Ovary (tissue), 3 donors: ENCODE measurements around the gene MPP2.

Experiments
- POLR2A ChIP-seq: fragments of 450-650 bp; IDR thresholded peaks from one replicate; pipeline ENCODE4 v1.6.1; 2017; ENCODE audit warnings: antibody characterized with exemption, mild to moderate bottlenecking, moderate library complexity
- TF ChIP-seq, protein P1 (sequence below), 3 donors: fragments of 450-650 bp in 2 of 3; fragments of 200-600 bp in 1 of 3; IDR thresholded peaks; one replicate each; pipeline versions ENCODE4 v1.5.1 to v1.8.0; 2016 to 2022; ENCODE audit warnings: antibody characterized with exemption in 3 of 3, mild to moderate bottlenecking in 1 of 3
- donor health status: DM: no; HTN: no; CAD: no.

DNA sequence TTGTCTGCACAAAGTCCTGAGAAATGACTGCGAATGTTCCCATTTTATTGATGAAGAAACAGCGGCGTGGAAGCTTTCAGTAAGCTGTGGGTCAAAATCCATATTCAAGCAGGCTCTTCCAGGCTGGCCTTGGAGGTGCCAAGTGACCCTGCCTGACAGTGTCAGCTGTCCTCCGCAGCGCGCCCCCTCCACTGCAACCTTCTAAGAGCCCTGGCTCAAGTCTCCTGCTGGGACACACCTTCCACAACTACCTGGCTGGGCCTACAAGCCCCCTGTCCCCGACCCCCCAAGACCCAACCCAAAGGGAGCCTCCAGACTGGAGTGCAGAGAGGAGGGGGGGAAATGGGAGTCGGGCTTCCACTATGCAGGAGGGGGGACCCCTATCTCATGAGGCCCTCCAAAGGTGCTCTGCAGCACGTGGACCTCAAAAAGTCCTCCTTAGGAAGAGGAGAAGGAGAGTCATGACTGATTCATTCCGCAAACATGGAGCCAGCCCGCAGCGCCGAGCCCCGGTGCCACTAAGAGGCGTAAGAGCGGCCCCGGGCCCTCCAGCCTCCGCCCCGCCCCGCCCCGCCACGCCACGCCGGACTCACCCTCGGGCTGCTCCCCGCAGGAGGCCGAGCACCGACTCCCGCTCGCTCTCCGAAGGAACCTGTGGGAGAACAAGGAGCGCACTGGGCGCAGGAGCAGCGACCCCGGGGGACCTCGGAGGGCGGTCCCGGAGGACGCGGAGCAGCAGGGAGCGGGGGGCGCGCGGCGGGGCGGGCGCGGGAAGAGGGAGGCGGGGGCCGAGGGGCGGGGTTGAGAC lies 75.0 kb downstream of the MPP2 start:
- no peak for TF ChIP-seq POLR2A
- TF ChIP-seq, protein P1, sequence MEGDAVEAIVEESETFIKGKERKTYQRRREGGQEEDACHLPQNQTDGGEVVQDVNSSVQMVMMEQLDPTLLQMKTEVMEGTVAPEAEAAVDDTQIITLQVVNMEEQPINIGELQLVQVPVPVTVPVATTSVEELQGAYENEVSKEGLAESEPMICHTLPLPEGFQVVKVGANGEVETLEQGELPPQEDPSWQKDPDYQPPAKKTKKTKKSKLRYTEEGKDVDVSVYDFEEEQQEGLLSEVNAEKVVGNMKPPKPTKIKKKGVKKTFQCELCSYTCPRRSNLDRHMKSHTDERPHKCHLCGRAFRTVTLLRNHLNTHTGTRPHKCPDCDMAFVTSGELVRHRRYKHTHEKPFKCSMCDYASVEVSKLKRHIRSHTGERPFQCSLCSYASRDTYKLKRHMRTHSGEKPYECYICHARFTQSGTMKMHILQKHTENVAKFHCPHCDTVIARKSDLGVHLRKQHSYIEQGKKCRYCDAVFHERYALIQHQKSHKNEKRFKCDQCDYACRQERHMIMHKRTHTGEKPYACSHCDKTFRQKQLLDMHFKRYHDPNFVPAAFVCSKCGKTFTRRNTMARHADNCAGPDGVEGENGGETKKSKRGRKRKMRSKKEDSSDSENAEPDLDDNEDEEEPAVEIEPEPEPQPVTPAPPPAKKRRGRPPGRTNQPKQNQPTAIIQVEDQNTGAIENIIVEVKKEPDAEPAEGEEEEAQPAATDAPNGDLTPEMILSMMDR (IDR thresholded peaks at IDR 0.05), result no peak
